G401.6 (cell line): ENCODE results near the gene CTAG1B.
"Not testable (repeated sequence)": the region's sequence is repeated elsewhere in the genome, so short reads cannot be mapped to it uniquely, and the experiment has no call there.

ENCODE experiments used
- FAIRE-seq: peaks from 2 replicates; lab custom pipeline; 2012; peaks lifted over from hg19 to GRCh38; lab: Jason Lieb, UNC

The CTAG1B gene

DNA sequence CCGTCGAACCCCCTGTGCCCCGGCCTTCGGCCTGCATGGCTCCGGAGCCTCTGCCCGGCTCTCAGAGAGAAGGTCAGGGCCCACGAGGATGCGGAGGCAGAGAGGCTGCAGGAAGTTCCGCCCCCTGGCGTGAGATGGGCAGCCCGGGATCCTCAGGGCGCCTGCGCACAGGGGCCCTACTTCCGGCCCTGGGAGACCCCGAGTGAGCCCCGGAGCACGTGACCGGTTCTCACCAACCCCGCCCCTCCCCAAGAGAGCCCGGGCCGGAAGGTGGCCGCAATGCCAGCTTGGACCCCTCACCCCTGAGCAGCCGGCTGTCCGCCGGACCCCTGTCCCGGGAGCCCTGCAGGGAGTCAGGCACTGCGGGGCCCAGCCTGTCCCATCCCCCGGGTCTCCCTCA, at the start of gene CTAG1B:
CTAG1B (minus strand) TSS at position 101 of the 400 bp plus-strand sequence; CDS start at position 37, 64 bp downstream.
- FAIRE-seq = not testable (repeated sequence)

DNA sequence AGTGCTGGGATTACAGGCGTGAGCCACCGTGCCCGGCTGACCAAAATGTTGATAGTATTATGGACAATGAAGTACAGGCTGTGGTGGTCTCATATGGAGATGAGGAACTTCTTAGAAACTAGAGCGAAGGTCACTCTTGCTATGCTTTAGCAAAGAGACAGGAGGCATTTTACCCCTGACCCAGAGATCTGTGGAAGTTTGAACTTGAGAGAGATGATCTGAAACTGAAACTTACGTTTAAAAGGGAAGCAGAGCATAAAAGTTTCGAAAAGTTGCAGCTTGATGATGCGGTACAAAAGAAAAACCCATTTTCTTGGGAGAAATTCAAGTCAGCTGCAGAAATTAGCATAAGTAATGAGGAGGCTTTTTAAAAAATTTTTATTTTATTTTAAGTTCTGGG, 42.8 kb upstream of the CTAG1B start:
- FAIRE-seq = no peak

DNA sequence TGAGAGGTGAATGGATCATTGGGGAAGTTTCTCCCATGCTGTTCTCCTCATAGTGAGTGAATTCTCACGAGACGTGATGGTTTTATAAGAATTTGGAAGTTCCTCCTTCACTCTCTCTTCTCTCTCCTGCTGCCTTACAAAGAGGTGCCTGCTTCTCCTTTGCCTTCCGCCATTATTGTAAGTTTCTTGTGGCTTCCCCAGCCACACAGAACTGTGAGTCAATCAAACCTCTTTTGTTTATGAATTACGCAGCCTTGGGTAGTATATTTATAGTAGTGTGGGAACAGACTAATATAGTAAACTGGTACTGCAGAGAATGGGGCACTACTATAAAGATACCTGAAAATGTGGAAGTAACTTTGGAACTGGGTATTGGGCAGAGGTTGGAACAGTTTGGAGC, 42.1 kb upstream of the CTAG1B start:
- no peak for FAIRE-seq

DNA sequence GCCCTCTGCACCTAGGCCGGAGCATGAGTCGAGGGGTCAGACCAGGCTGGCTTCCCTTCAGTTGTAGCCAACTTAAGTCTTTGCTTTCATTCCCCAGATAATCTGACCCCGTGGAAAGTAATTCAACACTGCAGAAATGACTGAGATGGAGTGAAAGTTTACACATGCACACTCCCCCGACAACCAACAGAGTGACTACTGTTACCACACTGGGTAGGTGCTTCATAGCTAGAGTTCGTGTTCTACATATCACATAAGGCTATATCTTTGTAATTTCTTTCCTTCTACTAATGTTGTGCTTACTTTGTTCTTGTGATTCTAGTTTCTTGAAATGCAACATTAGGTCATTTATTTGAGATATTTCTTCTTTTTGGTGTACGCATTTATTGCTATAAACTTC, 41.5 kb upstream of the CTAG1B start:
- no peak for FAIRE-seq

DNA sequence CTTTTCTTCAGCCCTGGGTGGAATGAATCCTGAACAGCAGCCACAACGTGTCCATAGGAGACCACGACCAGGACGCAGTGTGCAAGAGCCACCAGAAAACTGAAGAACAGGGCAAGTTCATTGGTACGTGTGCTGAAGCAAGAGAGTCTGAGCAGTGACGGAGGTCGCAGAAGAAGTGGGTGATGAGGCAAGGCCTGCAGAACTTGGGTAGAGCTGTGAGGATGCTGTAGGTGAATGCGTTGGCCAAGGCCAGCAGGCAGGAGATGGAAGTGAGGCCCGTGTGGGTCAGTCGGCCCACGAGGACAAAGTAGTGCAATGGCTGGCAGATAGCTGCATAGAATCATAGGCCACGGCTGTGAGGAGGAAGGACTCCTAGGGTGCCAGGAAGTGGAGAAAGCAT, 39.9 kb upstream of the CTAG1B start:
- no peak for FAIRE-seq

DNA sequence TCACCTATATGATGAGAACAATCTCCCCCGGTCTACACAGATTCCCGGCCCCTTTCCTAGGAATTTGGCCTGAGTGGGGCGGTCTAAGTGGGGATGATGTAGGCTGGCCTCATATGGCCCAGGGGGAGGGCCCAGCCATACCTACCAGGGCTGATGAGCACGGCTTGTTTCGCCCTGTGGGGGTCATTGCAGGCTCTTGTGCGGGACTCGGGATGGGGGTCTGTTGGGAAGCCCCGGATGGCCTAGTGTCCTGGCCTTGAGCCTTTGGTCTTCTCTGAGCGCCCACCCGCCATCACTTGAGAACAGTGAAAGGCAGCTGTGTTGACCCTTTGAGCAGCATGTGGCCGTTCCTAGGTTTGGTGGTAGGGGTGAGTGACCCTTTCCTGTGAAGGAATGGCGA, 39.1 kb upstream of the CTAG1B start:
- FAIRE-seq = no peak

DNA sequence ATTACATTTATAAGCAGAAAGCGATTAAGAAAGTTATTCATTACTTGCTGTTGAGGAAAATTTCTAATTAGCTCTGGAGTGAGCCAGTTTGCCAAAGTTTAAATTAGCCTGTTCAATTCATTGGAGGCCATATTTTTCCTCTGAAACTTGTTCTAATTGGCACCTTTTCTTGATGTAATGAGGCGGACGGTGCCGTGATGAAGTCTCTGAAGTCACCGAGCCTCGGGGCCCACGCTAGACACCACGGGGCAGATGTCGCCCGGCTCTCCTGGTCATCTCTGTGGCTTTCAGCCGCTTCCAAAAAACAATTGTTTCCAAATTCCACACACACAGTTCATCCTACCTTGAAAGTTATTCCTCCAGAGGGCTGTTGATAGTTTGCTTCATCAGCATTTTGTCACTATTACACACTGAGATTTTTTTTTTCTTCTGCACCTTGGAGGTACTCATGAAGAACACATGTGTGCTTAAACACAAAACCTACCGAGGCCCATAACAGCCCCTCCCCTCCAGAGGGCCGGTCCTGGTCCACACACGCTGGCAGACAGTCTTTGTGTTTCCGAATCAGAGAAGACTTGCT, 38.2 kb upstream of the CTAG1B start:
- FAIRE-seq = no peak

DNA sequence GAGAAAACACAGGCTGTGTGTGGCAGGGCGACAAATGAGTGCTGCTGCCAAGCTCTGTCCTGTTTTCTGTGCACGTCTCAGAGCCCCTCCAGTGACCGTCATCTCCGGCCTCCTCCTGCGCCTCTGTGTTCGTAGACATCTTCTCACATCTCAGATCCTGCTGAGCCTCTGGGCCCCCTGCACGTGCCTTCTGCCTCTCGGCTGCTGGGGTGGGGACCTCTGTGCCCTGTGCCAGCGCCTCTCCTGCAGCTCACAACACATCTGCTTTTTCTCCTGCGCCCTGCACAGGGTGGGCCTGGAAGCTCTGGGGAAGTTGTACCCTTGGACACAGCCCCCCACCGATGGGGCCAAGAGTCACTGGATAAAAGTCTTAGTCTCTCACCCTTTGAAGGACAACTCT, 36.7 kb upstream of the CTAG1B start:
- FAIRE-seq = no peak

DNA sequence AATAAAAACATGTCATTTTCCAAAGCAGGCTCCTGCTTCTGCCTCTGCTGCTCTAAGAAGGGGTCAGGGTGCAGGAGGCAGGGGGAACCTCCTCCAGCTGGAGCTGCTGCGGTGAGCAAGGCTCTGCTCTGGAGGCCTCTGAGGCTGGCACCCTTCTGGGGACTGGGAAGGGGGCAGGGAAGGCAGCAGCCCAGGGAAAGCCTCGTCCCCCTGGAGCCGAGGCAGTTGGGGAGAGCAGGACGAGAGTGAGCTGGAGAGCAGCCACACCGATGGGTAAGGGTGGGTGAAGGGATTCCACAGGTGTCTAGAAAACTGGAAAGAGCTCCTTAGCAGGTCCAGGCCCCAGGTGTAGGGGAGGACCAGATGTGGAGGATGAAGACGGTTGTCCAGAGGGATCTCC, 36.3 kb upstream of the CTAG1B start:
- FAIRE-seq = no peak

DNA sequence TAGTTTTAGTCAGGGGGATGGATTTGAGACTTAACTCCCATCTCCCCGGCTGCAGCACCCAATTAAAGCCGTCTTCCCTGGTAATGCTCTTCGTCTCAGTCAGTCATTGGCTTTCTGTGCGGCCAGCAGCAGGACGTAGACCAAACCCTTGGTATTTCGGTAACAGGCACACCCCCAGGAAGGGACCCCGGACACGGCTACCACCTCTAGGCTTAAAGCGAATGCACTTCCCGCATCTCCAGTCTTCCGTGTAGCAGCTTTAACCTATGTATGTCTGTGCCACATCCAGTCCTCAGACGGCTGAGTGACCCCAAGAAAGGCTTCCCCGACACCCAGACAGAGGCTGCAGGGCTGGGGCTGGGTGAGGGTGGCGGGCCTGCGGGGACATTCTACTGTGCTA, 35.8 kb upstream of the CTAG1B start:
- FAIRE-seq = no peak

DNA sequence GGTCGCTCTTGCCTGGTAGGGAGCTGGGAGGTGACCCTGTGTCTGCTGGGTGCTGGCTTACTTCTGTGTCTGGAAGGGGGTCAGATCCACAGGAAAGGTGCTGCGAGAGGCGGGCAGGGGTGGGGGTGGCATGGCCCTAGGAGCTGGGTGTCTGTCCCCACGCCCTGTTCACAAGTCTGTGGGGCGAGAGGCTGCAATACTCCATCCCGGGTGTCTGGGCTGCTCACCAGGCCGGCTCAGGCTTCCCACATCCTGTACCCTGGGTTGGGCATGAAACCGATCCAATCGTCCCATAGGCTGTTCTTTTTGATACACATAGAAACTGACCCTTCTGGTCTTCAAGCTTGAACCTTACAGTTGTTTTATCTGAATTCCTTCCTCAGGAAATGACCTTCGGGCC, 35.3 kb upstream of the CTAG1B start:
- no peak for FAIRE-seq

DNA sequence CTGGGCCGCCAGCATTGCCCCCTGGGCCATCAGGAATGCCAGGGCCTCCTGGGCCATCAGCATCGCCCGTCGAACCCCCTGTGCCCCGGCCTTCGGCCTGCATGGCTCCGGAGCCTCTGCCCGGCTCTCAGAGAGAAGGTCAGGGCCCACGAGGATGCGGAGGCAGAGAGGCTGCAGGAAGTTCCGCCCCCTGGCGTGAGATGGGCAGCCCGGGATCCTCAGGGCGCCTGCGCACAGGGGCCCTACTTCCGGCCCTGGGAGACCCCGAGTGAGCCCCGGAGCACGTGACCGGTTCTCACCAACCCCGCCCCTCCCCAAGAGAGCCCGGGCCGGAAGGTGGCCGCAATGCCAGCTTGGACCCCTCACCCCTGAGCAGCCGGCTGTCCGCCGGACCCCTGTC, 34.3 kb upstream of the CTAG1B start, which contains the start of gene CTAG2:
CTAG2 (minus strand) TSS at position 167 of the 400 bp plus-strand sequence; CDS start at position 103, 64 bp downstream.
- FAIRE-seq = not testable (repeated sequence)

DNA sequence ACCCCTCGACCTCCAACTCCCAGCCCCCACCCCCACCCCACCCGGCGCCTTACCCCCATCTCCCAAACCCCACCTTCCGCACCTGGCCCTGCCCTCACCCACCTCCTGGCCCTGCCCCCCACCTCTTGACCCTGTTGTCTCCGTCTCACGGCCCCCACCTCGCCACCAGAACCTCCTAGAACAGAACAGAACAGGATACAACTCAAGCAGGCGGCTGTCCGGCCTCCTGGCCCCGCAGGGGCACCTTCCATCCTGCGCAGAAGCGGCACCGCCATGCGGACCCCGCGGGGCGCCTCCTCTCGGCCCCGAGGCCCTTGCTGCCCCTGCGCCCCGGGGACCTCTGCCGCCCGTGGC, 33.9 kb upstream of the CTAG1B start:
- no peak for FAIRE-seq

DNA sequence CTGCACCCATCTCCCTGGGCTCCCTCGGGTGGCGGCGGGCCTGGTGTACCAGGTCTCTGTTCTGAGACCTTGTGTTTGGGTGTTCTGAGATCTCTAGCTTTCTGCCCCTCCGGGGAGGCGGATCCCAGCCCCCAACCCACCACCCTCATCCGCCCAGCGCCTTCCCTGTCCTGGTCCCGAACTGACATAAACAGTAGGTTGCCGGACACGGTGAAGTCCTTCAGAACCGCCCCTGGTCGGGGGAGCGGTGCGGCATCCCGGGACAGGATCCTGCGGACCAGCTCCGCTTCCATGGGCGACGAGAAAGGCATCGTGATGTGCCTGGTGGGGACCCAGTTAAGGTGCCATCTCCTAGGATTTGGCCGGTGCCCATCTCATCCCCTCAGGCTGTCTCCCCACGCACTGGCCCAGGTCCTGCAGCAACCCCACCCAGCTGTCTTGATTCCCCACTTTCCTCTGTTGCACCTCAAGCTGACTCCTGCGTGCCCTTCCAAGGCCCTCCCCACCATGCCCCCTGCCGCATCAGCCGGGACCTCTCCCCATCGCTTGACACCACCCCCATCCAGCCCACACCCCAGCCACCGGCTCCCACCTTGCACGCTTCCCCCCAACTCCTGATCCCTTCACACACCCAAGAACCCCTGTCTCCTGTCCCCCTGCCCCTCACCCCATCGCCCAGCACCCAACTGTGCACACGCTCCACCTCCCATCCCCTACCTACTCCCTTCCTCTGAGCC, 33.4 kb upstream of the CTAG1B start:
- no peak for FAIRE-seq

DNA sequence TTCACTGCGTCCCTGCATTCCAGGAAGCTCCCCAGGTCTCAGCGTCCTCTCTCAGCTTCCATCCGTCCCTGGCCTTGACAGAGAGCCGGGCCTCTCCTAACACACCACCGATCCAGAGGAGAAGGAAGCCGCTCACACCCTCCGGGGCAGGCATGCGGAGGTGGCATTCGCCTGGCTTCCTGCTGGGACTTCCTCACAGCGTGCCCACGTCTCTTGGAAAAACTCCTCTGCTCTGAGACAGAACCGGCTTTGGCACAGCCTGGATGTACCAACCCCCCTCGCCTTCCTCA, 31.1 kb upstream of the CTAG1B start:
- no peak for FAIRE-seq

DNA sequence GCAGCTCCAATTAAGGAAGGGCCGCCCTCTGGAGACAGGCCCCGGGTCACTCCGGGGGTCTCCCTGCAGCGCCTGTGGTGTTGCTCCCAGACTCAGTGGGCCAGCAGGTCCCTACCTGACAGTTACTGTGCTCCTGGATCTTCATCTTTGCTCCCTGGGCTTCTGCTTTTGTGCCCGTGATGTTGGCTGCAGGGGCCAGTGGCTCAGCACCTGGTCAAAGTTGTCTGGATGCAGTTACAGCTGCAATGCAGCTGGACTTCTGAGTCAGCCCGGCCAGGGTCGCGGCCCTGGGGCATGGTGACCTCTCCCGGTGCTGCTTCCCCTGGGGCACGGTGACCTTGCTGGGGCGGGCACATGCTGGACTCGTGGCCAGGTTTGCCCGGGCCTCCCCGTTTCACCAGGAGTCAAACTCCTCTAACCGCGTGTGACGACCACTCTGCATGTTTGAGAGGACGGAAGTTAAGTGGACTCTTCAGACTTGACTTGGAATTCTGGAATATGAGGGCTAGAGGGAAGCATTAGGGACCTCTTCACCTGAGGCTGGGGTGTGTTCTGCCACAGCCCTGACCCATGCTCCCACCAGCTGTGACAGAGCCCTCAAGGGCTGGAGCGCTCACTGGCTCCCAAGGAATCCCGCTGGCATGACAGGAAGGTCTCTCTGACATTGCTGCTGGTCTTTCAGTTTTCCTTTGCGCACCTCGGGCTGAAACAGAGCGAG, 30.6 kb upstream of the CTAG1B start:
- FAIRE-seq = no peak

DNA sequence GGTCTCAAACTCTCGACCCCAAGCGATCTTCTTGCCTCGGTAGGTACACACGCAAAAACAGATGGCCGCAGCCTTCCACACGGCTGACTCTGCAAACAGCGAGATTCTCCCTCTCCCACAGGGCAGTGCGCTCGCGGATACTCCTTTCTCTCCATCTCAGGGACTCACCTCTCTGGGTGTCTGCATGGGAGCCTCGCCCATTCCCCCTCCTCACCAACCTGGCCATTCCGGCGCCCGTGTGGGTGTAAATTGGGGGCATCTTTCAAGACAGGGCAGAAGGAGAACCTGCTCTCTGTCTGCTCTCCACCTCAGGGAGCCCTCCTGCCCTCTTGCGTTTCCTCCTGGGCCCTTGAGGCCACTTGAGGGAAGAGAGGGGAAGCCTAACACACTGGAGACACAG, 29.8 kb upstream of the CTAG1B start:
- no peak for FAIRE-seq

DNA sequence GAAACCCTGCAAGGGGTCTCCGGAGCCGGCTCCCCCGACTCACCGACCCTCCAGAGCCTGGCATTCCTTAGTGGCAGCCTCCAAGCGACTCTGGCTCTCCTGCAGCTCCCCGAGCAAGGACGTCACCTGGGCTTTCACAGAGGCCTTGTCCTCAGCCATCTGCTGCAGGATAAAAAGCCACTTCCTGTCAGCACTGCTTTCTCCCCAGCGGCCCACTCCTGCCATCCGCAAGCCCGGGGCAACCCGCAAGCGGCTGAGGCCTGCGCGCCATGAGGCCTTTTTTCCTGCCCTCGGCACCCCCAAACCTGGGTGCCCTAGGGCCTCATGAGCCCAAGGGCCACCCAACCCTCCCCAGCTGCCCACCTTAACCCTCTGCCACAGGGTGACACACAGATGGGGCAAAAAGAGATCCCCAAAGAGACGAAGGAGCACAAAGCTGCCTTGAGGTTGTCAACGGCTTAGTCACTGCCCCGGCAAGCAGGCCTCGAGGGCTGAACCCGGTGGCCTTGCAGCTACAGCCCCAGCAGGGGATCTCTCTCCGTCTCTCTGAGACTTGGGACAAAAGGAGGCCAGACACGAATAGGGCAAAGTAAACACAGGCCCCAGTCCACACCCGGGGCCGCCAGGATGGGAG, 26.8 kb upstream of the CTAG1B start:
- not testable (repeated sequence) for FAIRE-seq

DNA sequence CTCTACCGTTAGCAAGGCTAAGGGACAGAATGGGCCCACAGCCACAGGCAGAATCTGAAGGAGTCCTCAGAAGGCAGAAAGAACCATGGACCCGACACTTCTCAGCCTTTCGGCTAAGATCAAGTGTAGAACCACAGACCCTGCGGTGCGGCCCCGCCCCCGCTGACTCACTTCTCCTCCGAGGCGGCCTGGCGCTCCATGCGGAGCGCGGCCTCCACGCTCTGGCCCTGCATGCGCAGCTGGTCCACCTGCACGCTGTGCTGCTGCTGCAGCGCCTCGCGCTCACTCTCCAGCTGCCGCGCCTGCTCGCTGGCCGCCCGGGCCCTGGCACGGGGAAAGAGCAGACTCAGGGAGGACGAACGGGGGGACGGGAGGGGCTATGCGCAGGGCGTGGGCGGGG, 24.6 kb upstream of the CTAG1B start:
- FAIRE-seq = not testable (repeated sequence)

DNA sequence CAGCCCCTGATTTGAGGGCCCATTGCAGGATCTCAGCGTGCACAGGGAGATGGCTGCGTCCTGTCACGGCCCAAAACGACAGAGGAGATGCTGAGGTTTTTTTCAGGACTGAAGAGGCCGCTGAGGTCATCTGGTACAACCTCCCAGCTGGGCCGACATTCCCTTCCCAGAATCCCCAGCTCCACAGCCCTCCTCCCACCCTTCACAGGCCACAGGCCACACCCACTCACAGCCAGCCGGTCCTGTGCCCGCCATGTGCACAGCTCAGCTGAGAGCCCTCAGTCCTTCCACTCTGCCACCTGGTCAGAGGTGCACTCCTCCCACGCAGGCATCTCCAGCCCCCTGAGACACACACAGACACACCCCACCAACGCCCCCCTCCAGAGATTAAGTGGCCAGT, 22.7 kb upstream of the CTAG1B start:
- not testable (repeated sequence) for FAIRE-seq

DNA sequence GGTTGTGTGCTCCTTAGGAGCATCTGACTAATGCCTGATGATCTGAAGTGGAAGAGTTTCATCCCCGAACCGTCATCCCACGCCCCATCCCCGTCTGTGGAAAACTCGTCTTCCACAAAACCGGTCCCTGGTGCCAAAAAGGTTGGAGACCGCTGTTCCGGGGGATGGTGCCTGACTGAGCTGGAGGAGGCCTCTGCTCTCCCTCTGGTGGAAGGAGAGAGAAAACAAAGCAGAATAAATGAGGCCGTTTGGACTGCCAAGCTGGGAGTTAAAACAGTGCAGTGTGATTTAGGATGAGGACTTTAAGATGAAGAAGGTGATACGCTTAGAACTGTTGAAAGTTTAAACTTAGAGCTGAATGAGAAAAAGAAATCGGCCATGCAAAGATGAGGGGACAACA, 14.6 kb upstream of the CTAG1B start:
- not testable (repeated sequence) for FAIRE-seq

DNA sequence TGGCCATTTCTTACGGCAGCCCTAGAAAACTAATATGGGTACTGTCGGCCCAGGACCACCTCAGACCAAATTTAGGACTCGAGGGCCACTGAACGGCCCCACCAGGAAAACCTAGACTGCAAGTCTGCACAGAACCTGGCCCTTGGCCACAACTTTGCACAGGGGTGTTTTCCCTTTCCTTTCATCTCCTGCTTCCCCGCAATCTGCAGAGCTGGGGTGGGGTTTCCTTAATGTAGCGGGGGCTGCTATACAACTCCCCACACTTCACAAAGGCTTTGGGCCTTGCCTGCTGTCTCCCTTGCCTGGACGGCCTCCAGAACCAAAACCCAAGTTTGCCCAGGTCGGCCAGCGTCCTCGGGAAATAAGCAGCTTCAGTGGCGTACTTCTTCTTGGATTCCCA, 11.9 kb upstream of the CTAG1B start:
- FAIRE-seq = not testable (repeated sequence)

DNA sequence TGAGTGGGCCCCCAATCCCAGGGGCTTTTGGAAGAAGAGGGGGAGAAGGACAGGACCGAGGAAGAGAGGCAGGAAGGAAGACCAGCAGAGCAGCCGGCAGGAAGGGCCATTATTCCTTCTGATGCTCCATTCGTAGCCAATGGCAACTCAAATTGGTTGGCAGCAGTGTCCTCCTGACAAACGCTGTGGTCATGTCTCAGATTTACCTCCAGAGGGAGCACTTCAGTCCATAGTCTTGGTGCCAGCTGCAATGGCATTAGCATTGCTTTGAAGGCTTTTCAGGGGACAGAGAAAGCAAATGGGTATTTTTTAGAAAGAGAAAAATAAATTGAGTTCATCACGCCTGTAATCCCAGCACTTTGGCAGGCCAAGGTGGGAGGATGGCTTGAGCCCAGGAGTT, 9.9 kb upstream of the CTAG1B start:
- FAIRE-seq = not testable (repeated sequence)
